Skeletal muscle cell (primary cell): Measurements from ENCODE around the gene CDC37L1.
"Not testable (repeated sequence)": the region's sequence is repeated elsewhere in the genome, so short reads cannot be mapped to it uniquely, and the experiment has no call there.

Experiments
- DNase-seq: peaks from one replicate; pipeline ENCODE4 v3.0.0-alpha.2; 2010; ENCODE audit warnings: low read depth
- H3K4me3 ChIP-seq: 2 replicates; pipeline ENCODE4 v1.5.1; 2011; ENCODE audit warnings: low read depth, mild to moderate bottlenecking, control low read depth, low read length, moderate library complexity

The CDC37L1 gene

DNA sequence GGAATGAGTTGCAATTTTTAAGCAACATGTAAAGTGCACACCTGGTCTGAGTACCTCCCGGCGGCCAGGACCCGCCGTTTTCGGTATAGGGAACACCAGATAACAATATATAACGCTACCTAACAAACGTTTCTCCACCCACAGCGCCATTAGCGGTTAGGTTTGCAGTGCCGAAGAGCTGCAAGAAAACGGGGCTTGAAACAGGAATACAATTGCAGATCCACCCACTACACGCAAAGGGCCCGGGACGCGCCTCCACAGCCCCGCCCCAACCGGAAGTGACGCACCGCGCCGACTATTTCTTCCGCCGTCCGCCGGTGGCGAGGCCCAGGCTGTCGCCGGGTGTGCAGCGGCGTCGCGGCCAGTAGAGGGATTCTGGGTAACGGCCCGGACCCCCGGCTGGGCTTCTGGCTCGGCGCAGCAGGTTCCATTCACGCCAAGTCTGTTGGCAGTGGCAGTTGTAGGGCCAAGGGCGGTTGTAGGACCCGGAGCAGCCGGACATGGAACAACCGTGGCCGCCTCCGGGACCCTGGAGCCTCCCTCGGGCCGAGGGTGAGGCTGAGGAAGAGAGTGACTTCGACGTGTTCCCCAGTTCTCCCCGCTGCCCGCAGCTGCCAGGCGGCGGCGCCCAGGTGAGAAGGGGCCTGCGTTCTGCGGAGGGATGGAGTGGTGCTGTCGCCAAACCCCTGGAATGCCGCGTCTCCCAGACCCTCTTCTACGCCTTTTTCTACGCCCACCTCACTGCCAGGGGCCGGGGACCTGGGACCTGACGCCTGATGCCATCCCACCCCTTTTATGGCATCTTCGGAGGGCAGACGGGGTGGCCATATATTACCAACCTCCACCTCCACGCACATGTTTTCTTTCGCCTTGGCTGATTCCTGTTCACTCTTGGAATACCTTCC lies at the start of gene CDC37L1:
CDC37L1 (plus strand) TSS at position 302 of the 905 bp plus-strand sequence; CDS start at position 501, 199 bp downstream.
- peak; percentile 82 for DNase-seq
- peak within 1 kb of the TSS; percentile 93 for H3K4me3 ChIP-seq

GRCh38 chr9:4630836-4631235 lies 48.5 kb upstream of the CDC37L1 start:
- no peak overlapping the region for H3K4me3 ChIP-seq
- DNase-seq, result no peak

DNA sequence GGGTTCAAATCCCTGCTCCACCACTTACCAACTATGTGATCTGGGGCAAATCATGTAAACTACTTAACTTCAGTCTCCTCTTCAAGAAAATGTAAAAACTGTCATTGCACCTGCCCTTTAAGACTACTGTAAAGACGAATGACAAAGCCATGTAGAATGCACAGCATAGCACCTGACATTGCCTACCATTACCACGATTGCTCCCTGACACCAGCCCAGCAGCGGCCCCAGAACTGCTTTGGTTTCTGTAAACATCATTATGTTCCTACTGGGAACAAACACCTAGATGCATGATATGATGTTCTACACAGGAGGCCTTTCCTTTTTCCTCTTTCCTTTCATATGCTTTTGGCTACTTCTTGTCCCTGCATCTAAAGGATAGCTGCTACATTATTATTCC lies 40.4 kb upstream of the CDC37L1 start:
- H3K4me3 ChIP-seq, result no peak overlapping the region
- DNase-seq, result no peak

GRCh38 chr9:4639420-4639819 lies 39.9 kb upstream of the CDC37L1 start:
- no peak overlapping the region for H3K4me3 ChIP-seq
- no peak for DNase-seq

DNA sequence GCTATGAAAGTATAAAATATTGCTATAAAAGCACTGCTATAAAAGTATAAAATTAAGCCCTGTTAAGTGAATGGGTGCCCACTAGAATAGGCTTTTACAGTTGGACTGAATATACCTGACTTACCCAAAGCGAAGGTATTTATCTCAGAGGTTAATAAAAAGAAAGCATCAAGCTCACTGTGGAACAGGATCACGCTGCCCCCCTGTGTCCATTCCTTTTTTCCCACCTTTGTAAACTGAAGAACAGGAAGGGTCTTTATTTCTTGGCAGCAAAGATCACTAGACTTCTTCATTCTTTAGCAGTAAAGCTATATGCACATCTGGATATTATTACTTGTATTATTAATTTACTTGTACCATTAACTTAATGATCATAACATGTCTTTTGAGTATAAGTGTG lies 39.3 kb upstream of the CDC37L1 start:
- no peak for DNase-seq

GRCh38 chr9:4642351-4642750 lies 37.0 kb upstream of the CDC37L1 start:
- H3K4me3 ChIP-seq, result no peak overlapping the region
- no peak for DNase-seq

More for the DNA sequence above, 39.3 kb upstream of the CDC37L1 start:
- no peak overlapping the region for H3K4me3 ChIP-seq

GRCh38 chr9:4654084-4654483 lies 25.3 kb upstream of the CDC37L1 start:
- H3K4me3 ChIP-seq, result no peak overlapping the region
- no peak for DNase-seq

DNA sequence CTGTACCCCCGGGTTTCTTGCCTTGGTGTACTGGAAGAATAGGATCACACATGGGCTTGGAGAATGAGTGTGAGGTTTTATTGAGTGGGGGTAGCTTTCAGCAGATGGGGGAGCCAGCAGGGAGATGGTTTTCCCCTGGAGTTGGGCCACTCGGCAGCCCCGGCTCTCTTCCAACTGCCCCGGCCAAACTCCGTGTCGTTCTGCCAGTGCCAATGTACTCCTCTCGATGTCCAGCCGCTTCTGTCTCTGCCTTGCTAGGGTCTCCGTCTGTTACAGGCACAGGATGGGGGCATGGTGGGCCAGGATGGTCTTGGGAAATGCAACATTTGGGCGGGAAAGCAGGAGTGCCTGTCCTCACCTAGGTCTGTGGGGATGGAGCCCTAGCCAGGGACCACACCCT lies 24.8 kb upstream of the CDC37L1 start:
- DNase-seq, result no peak
- H3K4me3 ChIP-seq, result no peak overlapping the region

DNA sequence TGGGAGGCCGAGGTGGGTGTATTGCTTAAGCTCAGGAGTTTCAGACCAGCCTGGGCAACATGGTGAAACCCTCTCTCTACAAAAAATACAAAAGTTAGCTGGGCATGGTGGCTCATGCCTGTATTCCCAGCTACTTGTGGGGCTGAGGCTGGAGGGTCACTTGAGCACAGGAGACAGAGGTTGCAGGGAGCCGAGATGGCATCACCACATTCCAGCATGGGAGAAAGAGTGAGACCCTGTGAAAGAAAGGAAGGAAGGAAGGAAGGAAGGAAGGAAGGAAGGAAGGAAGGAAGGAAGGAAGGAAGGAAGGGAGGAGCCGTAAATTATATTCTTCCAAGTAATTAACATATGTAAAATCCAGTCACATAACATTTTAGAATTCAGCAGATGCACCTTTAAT lies 23.2 kb upstream of the CDC37L1 start:
- H3K4me3 ChIP-seq, DNase-seq: not testable (repeated sequence)

DNA sequence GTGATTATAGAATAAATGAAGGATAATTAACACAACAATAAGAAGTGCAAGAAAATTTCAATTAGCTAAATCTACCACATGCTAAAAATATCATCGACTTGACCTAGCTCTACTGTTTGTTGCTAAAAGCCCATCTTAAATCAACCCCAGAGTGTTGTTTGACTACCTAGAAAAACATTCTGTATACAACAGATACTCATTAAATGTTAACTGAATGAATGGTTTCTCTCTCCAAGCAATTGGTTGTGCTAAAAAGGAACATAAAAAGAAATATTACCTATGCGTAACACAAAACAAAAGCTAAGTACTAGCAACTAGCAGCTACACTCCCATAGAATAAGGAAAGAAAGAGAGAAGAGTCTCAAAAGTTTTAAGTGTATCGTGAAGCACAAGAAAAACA lies 22.7 kb upstream of the CDC37L1 start:
- no peak for DNase-seq
- H3K4me3 ChIP-seq, result no peak overlapping the region

DNA sequence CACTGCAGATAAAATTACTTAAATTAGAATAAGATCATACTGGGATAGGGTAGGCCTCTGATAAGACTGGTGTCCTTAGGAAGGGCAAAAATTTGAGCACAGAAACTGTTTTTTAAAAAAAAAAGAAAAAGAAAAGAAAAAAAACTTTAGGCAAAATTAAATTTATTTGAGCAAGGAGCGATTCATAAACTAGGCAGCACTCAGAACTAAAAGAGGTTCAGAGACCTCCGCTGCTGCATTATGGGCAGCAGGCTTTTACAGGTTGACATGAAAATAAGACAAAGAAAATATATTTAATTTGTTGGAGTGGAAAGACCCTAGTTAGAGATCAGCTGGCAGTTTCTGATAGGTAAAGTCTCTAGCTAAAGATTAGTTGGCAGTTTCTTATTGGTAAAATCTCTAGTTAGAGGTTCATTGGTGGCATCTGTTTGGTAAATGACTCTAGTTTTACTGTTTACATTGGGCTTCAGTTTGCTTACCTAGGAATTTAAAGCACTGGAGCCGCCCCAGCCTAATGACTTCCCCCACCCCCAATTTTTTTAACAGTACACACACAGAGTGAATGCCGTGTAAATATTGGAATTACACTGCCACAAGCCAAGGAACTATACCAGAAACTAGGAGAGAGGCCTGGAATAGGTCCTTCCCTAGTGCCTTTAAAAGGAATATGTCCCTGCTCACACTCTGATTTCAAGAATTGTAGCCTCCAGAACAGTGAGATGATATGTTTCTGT lies 21.8 kb upstream of the CDC37L1 start:
- H3K4me3 ChIP-seq, result no peak overlapping the region
- no peak for DNase-seq

DNA sequence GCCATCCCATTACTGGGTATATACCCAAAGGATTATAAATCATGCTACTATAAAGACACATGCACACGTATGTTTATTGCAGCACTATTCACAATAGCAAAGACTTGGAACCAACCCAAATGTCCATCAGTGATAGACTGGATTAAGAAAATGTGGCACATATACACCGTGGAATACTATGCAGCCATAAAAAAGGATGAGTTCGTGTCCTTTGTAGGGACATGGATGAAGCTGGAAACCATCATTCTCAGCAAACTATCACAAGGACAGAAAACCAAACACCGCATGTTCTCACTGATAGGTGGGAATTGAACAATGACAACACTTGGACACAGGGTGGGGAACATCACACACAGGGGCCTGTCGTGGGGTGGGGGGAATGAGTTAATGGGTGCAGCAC lies 18.7 kb upstream of the CDC37L1 start:
- not testable (repeated sequence) for DNase-seq, H3K4me3 ChIP-seq

- no peak for DNase-seq
- H3K4me3 ChIP-seq, result no peak overlapping the region
Observed at GRCh38 chr9:4661165-4661564, 18.2 kb upstream of the CDC37L1 start.

GRCh38 chr9:4661611-4662010 lies 17.8 kb upstream of the CDC37L1 start:
- no peak for DNase-seq

GRCh38 chr9:4662108-4662988 lies 17.0 kb upstream of the CDC37L1 start, which contains the start of gene PLPP6:
PLPP6 (plus strand) TSS chr9:4662294; CDS start chr9:4662376, 82 bp downstream.
- peak; percentile 30 for DNase-seq
- H3K4me3 ChIP-seq, result peak within 1 kb of the TSS; percentile 75

More at GRCh38 chr9:4661611-4662010, 17.8 kb upstream of the CDC37L1 start:
- peak overlapping the region; percentile 75 for H3K4me3 ChIP-seq

DNA sequence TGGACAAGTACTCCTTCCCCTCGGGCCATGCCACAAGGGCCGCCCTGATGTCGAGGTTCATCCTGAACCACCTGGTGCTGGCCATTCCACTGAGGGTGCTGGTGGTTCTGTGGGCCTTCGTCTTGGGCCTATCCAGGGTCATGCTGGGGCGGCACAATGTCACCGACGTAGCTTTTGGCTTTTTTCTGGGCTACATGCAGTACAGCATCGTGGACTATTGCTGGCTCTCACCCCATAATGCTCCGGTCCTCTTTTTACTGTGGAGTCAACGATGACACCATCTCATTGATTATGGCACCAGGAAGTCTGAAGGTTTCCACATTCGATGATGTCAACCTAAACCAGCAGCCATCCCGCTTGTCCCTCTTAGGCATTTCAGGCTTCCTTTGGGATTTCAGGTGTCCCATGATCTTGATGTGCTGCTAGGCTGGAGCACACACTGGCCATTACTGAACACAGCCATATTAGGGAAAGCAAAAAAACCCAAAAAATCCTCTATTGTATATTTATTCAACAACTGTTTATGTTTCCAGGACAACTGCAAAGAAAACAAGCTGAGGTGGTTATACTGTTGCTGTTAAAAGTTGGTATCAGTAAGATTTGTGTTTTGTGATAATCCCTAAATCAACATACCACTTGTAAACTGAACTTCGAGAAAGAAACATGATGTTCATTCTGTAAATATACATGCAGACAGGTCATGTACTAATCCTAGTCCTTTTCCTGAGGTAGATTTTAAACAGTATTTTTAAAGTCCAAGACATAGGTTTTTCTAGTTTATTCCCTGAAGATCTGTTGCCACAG lies 16.2 kb upstream of the CDC37L1 start:
- DNase-seq, result no peak
- H3K4me3 ChIP-seq, result peak overlapping the region; percentile 75

- DNase-seq, result no peak
- H3K4me3 ChIP-seq, result no peak overlapping the region
Observed at GRCh38 chr9:4663956-4664355, 15.4 kb upstream of the CDC37L1 start.

- H3K4me3 ChIP-seq, result peak overlapping the region; percentile 45
Observed at GRCh38 chr9:4665357-4665756, 14.0 kb upstream of the CDC37L1 start.

More at GRCh38 chr9:4665357-4665756, 14.0 kb upstream of the CDC37L1 start:
- DNase-seq, result peak; percentile 71
